ENCODE measurements around the gene ASXL1.

- TF ChIP-seq SMAD2 (IDR thresholded peaks at IDR 0.05; ENCODE audit: low read depth, low read length), result no peak
- no peak for TF ChIP-seq THRAP3 (IDR thresholded peaks at IDR 0.05; ENCODE audit: borderline replicate concordance)
- no peak; the same call in 1 of the 2 replicates for TF ChIP-seq POLR2A (conservative IDR thresholded peaks at IDR 0.05)
- no peak for TF ChIP-seq MAX (CRISPR knock-in tag; IDR thresholded peaks at IDR 0.05)
- no peak for TF ChIP-seq POLR2AphosphoS5 (IDR thresholded peaks at IDR 0.05; ENCODE audit: control insufficient read depth, insufficient read depth, low read depth, low read length)
- no peak for TF ChIP-seq ID3 (CRISPR knock-in tag; IDR thresholded peaks at IDR 0.05)
- no peak for TF ChIP-seq ID3 (tag; IDR thresholded peaks at IDR 0.05)
- TF ChIP-seq NR2F6 (CRISPR knock-in tag; IDR thresholded peaks at IDR 0.05), result no peak
- TF ChIP-seq CREB1 (IDR thresholded peaks at IDR 0.05), result no peak
- TF ChIP-seq CREB1 (CRISPR knock-in tag; IDR thresholded peaks at IDR 0.05), result no peak
- TF ChIP-seq SRSF9 (IDR thresholded peaks at IDR 0.05; ENCODE audit: borderline replicate concordance, low read depth, low read length), result no peak
- no peak for TF ChIP-seq ZBTB7A (IDR thresholded peaks at IDR 0.05; ENCODE audit: borderline replicate concordance, control insufficient read depth, low read depth, low read length)
- TF ChIP-seq ARHGAP35 (IDR thresholded peaks at IDR 0.05; ENCODE audit: partially characterized antibody), result no peak
- no peak for TF ChIP-seq MYC (IDR thresholded peaks at IDR 0.05; ENCODE audit: low read depth, low read length)
- TF ChIP-seq MYC (CRISPR knock-in tag; IDR thresholded peaks at IDR 0.05; ENCODE audit: borderline replicate concordance, low read depth), result no peak
These were observed 85.3 kb downstream of the ASXL1 start for GRCh38 chr20:32443386-32443974.
